Retina (tissue), 1 donor: ENCODE measurements around the gene RBM19.
A peak's percentile ranks its signal among the peaks of the same experiment; 100 is the strongest.

ENCODE experiments used
- DNase-seq: peaks from one replicate; pipeline ENCODE4 v3.0.0-alpha.2; 2016

The RBM19 gene

GRCh38 chr12:113987261-113988063 lies 21.3 kb upstream of the RBM19 start:
- DNase-seq, result no peak

- no peak for DNase-seq
These were observed 18.3 kb upstream of the RBM19 start for GRCh38 chr12:113984464-113984863.

GRCh38 chr12:113983777-113984448 lies 17.8 kb upstream of the RBM19 start:
- DNase-seq, result no peak

GRCh38 chr12:113983265-113983664 lies 17.1 kb upstream of the RBM19 start:
- no peak for DNase-seq

- DNase-seq, result no peak
These were observed 15.8 kb upstream of the RBM19 start for GRCh38 chr12:113981876-113982275.

GRCh38 chr12:113980537-113981337 lies 14.6 kb upstream of the RBM19 start:
- peak; percentile 56 for DNase-seq

GRCh38 chr12:113980054-113980453 lies 13.9 kb upstream of the RBM19 start:
- no peak for DNase-seq

GRCh38 chr12:113978080-113978479 lies 12.0 kb upstream of the RBM19 start:
- DNase-seq, result no peak

- no peak for DNase-seq
These were observed 7.9 kb upstream of the RBM19 start for GRCh38 chr12:113974006-113974405.

GRCh38 chr12:113973109-113973904 lies 7.2 kb upstream of the RBM19 start:
- no peak for DNase-seq

- DNase-seq, result no peak
These were observed 5.3 kb upstream of the RBM19 start for GRCh38 chr12:113971392-113971791.

- no peak for DNase-seq
These were observed 4.1 kb upstream of the RBM19 start for GRCh38 chr12:113970211-113970610.

- no peak for DNase-seq
These were observed 1.2 kb upstream of the RBM19 start for GRCh38 chr12:113967368-113967767.

- DNase-seq, result no peak
These were observed 3.4 kb downstream of the RBM19 start for GRCh38 chr12:113962733-113963132.

- no peak for DNase-seq
These were observed 4.0 kb downstream of the RBM19 start for GRCh38 chr12:113961921-113962710.

GRCh38 chr12:113960030-113960429 lies 6.1 kb downstream of the RBM19 start:
- no peak for DNase-seq

- DNase-seq, result no peak
These were observed 7.0 kb downstream of the RBM19 start for GRCh38 chr12:113959096-113959495.

- DNase-seq, result no peak
These were observed 8.0 kb downstream of the RBM19 start for GRCh38 chr12:113958108-113958507.

- no peak for DNase-seq
These were observed 8.5 kb downstream of the RBM19 start for GRCh38 chr12:113957627-113958026.

GRCh38 chr12:113955109-113955970 lies 10.8 kb downstream of the RBM19 start:
- DNase-seq, result no peak

- DNase-seq, result no peak
These were observed 11.6 kb downstream of the RBM19 start for GRCh38 chr12:113954547-113954946.
